Progenitor cell of endocrine pancreas (in vitro differentiated cells): Measurements from ENCODE around the gene CST9. TPM values are rescaled to one million over a fixed set of nuclear protein-coding genes. Genes with fewer than 3 reads are reported as not detected.

ENCODE experiments used
- DNase-seq: peaks from one replicate; pipeline ENCODE4 v3.0.0; 2021; ENCODE audit warnings: low spot score; ENCODE audit not compliant: unreplicated experiment
- H3K27ac Mint-ChIP-seq: 2 replicates; pipeline ENCODE4 v1.8.0; 2021; ENCODE audit warnings: mild to moderate bottlenecking, moderate library complexity, mixed read lengths
- H3K27me3 Mint-ChIP-seq: 2 replicates; pipeline ENCODE4 v1.8.0; 2021; ENCODE audit warnings: mixed read lengths
- H3K36me3 Mint-ChIP-seq: 2 replicates; pipeline ENCODE4 v1.8.0; 2022; ENCODE audit warnings: mixed read lengths; ENCODE audit not compliant: insufficient read depth
- H3K4me1 Mint-ChIP-seq: 2 replicates; pipeline ENCODE4 v1.8.0; 2021; ENCODE audit warnings: low read depth, mixed read lengths
- H3K4me3 Mint-ChIP-seq: 2 replicates; pipeline ENCODE4 v1.8.0; 2021; ENCODE audit warnings: low read depth, mild to moderate bottlenecking, moderate library complexity, mixed read lengths
- H3K9me3 Mint-ChIP-seq: 2 replicates; pipeline ENCODE4 v1.8.0; 2021; ENCODE audit warnings: low read depth, mixed read lengths
- total RNA-seq: library from RNA; stranded (reverse); gene quantifications from 2 replicates; pipeline ENCODE4 v1.2.1, GENCODE V29; 2021
- TF ChIP-seq, protein P1 (sequence below): fragments of 200-600 bp; sonication (generic); IDR thresholded peaks from one replicate; pipeline ENCODE4 v1.5.0; 2021; ENCODE audit warnings: antibody characterized with exemption, mild to moderate bottlenecking; ENCODE audit not compliant: unreplicated experiment

Gene CST9
- total RNA-seq, 1 donor from 2014 or later: not detected

DNA sequence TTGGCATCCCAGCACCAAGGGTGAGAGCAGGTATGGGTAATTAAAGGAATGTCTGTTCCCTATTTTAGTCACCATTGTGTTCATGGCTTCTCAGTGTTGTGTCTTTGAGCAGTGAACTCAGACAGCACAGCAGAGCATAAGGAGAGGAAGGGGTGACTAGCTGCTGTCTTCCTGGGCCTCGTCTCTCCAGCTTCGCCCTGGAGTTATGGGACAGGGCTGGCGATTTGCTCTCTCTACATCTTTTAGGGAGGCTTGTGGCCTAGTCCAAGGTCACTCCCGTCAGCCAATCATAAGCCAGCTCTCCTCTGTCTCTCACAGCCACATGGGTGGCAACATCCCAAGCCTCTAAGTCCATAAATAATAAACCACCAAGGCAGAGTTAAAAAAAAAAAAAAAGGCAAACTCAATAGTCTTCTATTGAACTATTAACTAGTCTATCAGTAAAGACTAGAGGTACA lies 24.7 kb upstream of the CST9 start:
- Mint-ChIP-seq H3K27ac (no peak overlapping the region), H3K4me1 (peaks cover 2% of the 10 kb centered on the region), H3K36me3 (peaks cover 9% of the 10 kb centered on the region), H3K27me3 (no peaks in the 10 kb centered on the region), H3K9me3 (no peaks in the 10 kb centered on the region), H3K4me3 (no peak overlapping the region)
- DNase-seq: no peak
- TF ChIP-seq, protein P1, sequence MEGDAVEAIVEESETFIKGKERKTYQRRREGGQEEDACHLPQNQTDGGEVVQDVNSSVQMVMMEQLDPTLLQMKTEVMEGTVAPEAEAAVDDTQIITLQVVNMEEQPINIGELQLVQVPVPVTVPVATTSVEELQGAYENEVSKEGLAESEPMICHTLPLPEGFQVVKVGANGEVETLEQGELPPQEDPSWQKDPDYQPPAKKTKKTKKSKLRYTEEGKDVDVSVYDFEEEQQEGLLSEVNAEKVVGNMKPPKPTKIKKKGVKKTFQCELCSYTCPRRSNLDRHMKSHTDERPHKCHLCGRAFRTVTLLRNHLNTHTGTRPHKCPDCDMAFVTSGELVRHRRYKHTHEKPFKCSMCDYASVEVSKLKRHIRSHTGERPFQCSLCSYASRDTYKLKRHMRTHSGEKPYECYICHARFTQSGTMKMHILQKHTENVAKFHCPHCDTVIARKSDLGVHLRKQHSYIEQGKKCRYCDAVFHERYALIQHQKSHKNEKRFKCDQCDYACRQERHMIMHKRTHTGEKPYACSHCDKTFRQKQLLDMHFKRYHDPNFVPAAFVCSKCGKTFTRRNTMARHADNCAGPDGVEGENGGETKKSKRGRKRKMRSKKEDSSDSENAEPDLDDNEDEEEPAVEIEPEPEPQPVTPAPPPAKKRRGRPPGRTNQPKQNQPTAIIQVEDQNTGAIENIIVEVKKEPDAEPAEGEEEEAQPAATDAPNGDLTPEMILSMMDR: no peak

DNA sequence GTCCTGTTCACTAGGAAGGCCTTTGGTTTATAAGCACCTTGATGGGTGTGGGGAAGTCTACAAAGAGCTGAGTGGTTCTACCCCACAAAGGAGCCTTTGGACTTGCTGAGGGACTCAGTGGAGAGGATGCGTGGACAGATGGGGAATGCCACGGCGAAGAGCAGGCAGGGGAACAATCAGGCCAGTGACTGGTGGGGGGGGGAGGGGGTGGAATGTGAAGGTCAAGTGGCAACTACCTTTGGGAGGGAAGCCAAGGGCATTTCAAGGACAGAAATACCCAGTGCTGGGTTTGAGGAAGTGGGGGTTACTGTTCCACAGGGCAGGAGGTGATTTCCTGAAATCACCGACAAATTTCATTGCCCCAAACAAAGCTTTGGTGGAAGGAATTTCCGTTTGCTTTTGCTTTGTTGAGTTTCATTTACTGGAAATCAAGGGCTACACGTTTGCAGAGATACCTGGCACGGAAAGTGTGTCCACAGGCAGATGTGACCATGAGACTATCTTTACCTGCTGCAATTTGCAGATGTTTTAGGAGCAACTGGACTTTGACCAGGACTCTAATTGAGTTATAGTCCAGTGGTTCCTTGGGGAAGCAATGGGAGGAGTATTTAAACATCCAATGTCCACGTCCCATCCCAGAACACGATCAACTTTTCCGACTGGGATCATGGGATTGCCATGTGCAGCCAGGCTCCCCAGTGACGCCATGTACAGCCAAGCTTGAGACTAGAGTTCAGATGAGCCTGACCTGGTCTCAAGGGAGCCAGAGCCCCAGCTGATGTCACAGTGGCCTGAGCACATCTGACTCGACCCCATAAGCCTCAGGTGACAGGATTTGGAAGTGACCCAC lies 24.1 kb upstream of the CST9 start:
- Mint-ChIP-seq H3K9me3 (no peaks in the 10 kb centered on the region), H3K36me3 (peaks cover 7% of the 10 kb centered on the region), H3K4me3 (no peak overlapping the region), H3K27me3 (no peaks in the 10 kb centered on the region), H3K4me1 (peaks cover 2% of the 10 kb centered on the region), H3K27ac (no peak overlapping the region)
- TF ChIP-seq, protein P1: no peak
- no peak for DNase-seq

- no peak for DNase-seq
- Mint-ChIP-seq H3K4me3 (no peak overlapping the region), H3K9me3 (no peaks in the 10 kb centered on the region), H3K36me3 (peaks cover 6% of the 10 kb centered on the region), H3K27ac (no peak overlapping the region), H3K4me1 (peaks cover 2% of the 10 kb centered on the region), H3K27me3 (no peaks in the 10 kb centered on the region)
- TF ChIP-seq, protein P1: no peak
Measured at GRCh38 chr20:23629017-23629541, 23.4 kb upstream of the CST9 start.

GRCh38 chr20:23628402-23629016 lies 22.8 kb upstream of the CST9 start:
- H3K27ac Mint-ChIP-seq: no peak overlapping the region
- no peaks in the 10 kb centered on the region for H3K27me3 Mint-ChIP-seq
- peaks cover 4% of the 10 kb centered on the region for H3K36me3 Mint-ChIP-seq
- TF ChIP-seq, protein P1: no peak
- H3K4me3 Mint-ChIP-seq: no peak overlapping the region
- H3K4me1 Mint-ChIP-seq: peaks cover 2% of the 10 kb centered on the region
- H3K9me3 Mint-ChIP-seq: no peaks in the 10 kb centered on the region
- no peak for DNase-seq

GRCh38 chr20:23627501-23627900 lies 21.8 kb upstream of the CST9 start:
- DNase-seq: no peak
- TF ChIP-seq, protein P1: no peak
- Mint-ChIP-seq H3K27ac (no peak overlapping the region), H3K27me3 (no peaks in the 10 kb centered on the region), H3K4me1 (peaks cover 2% of the 10 kb centered on the region), H3K9me3 (no peaks in the 10 kb centered on the region), H3K4me3 (no peak overlapping the region), H3K36me3 (peaks cover 1% of the 10 kb centered on the region)
